Caki2 (cell line): Measurements from ENCODE around the gene CCDC80. TPM values are rescaled to one million over a fixed set of nuclear protein-coding genes. Genes with fewer than 3 reads are reported as not detected.
A peak's percentile ranks its signal among the peaks of the same experiment; 100 is the strongest.

Experiments used
- DNase-seq: peaks from one replicate; pipeline ENCODE4 v3.0.0-alpha.2; 2015; ENCODE audit warnings: low read depth
- in situ Hi-C: cut with HindIII; loops from 2 replicates; pipeline ENCODE4 v1.10.0; 2016; ENCODE audit warnings: low sequenced_read_pairs, low pct_unique_long_range_greater_than_20kb, mixed read lengths
- total RNA-seq: library from RNA; depleted of rRNA; stranded (reverse); fragments of >200 nt; shearing (Covaris generic); gene quantifications from 2 replicates; pipeline ENCODE4 v1.2.3, GENCODE V29; 2014; ENCODE audit warnings: low replicate concordance; rRNA removed

Gene CCDC80, protein sequence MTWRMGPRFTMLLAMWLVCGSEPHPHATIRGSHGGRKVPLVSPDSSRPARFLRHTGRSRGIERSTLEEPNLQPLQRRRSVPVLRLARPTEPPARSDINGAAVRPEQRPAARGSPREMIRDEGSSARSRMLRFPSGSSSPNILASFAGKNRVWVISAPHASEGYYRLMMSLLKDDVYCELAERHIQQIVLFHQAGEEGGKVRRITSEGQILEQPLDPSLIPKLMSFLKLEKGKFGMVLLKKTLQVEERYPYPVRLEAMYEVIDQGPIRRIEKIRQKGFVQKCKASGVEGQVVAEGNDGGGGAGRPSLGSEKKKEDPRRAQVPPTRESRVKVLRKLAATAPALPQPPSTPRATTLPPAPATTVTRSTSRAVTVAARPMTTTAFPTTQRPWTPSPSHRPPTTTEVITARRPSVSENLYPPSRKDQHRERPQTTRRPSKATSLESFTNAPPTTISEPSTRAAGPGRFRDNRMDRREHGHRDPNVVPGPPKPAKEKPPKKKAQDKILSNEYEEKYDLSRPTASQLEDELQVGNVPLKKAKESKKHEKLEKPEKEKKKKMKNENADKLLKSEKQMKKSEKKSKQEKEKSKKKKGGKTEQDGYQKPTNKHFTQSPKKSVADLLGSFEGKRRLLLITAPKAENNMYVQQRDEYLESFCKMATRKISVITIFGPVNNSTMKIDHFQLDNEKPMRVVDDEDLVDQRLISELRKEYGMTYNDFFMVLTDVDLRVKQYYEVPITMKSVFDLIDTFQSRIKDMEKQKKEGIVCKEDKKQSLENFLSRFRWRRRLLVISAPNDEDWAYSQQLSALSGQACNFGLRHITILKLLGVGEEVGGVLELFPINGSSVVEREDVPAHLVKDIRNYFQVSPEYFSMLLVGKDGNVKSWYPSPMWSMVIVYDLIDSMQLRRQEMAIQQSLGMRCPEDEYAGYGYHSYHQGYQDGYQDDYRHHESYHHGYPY
- 0.26 and 1.3 TPM in 2 replicates for total RNA-seq

DNA sequence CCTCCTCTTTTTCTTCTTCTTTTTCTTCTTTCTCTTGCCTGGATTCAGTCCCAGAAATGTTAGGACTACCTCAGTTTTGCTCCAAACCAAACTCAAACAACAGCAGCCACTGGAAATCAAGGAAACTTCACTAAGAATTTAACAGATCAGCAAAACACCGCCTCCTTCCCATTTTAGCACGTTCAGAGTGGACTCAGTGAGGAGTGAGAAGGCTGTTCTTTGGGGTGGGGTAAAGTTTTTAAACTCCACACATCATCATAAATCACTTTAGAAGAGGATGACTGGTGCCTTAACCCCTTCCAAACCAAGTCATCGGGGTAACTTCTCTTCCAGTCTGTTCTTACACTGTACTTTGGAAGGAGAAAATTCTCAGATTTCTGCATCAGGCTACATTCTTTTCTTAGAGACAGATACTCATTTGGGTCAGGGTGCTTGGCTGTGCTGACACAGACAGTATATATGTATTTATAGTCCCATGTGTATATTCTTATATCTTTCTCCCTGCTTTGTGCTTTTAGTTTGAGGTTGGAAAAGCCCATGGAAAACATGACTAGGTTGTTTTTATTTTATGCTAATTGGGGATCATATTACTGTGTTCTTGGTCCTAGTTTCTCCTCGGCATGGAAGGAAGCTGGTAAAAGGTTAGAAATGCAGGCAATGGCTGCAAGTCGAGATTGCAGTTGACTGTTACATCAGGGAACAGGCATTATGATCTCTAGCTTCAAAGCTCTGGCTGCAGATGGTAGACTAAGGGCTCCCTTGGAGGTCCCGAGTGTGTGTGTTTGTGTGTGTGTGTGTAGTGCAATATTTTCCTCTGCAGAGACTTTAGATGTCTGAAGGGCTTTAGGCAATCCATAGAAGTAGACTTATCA, at the start of gene CCDC80:
Gene CCDC80, minus strand, starts transcription at position 214 of the 872 bp plus-strand sequence. CDS start 1,238 bp downstream, outside the sequence.
- DNase-seq: peak; percentile 57
- in situ Hi-C loops: no loop called here

DNA sequence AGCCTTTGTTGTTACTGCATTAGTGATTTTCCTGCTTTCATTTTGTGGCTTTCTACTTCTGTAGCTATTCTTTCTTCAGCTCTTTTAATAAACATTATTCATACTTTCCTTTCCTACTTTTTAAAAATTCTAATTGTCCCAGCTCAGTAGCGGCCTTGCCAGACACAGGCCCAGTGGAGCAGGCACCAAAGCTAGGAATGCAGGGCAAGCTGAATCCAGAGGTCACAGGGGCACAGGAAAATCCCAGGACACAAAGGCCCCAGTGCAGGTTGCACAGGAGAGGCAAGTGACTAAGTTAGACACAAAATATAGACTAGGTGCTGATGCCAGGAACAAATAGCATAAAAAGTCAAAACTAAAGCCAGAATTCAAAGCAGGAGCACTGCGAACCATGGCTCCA, 49.0 kb upstream of the CCDC80 start:
- in situ Hi-C loops: no loop called here
- no peak for DNase-seq

DNA sequence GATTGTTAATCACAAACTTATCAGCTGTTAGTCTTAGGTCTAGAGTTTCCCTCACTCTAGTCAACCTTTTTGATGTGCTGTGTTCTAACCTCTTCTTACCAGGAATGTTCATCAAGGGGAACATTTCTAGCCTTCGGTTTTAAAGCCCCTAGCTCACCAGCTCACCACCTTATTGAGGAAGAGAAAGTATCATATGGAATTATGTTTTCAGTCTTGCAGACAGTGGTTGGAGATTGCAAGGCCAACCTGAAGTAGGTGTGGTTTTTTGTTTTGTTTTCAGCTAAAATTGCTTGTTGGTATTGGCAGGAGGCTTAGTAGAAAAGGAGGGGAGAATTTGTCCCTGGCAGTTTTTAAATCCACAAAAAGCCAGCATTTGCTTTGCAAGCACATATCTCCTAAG, 48.4 kb upstream of the CCDC80 start:
- no peak for DNase-seq
- in situ Hi-C loops: no loop called here

DNA sequence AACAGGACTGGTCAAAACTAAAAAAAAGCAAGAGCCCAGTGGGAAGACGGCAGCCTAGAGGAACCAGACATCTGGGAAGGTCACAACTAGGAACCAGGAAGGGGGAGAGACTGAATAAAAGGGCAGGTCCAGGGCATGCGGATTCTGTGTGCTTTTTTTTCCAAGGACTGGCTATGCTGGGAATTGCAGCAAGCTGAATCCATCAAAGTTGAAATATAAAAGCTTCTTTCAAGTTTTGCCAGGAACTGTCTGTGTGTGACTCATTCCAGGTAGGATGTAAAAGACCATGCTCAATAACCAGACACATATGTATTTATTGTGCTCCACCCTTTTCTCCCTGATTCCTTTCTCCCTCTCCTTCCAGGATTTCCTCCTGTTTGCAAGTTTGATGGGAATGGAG, 47.9 kb upstream of the CCDC80 start:
- no peak for DNase-seq
- in situ Hi-C loops: no loop called here

DNA sequence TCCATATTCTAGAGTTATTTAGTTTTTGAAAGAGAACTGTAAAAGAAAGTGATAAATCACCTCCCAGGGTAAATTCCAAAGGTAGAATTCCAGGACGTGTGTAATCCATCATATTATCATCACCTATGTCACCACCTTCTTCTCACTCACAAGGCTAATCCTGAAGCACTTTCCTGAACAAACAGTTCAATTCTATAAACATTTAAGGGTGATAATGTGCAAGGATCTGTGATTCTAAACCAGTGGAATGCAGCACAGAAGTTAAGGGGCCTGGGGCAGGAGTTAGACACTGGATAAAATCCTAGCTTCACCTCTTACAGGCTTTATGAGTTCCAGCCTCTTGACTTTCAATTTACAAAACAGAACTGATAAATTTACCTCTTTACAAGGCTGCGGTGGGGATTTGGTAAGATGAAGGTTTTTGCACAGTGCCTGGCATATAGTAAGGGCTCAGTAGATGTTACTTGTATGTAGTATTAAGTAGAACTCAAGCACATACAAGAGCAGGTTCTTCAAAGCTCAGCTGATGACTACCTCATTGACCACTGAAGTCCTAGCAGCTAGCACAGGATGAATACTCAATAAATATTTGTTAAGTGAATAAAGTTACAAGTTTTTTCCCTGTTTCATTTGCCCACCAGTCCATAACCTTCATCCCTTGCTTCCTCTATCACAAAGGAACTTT, 47.3 kb upstream of the CCDC80 start:
- no peak for DNase-seq
- in situ Hi-C loops: no loop called here

DNA sequence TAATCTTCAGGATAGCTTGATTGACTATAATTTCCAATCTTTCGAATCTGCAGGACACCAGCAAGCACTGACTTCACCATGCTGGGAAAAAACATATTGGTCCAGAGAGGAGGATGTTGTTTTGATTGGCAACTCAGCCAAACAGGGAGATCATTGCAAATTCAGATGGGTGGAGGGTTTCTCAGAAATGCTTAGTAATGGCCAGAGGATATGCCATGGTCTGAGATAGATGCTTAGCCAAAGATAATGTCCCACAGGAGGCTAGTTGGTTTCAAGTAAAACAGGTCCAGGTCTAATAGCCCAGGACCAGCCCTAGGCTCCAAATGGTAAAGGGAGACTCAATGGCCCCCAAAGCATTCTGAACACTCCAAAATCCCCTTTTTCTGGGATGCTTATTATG, 46.7 kb upstream of the CCDC80 start:
- no peak for DNase-seq
- in situ Hi-C loops: no loop called here

DNA sequence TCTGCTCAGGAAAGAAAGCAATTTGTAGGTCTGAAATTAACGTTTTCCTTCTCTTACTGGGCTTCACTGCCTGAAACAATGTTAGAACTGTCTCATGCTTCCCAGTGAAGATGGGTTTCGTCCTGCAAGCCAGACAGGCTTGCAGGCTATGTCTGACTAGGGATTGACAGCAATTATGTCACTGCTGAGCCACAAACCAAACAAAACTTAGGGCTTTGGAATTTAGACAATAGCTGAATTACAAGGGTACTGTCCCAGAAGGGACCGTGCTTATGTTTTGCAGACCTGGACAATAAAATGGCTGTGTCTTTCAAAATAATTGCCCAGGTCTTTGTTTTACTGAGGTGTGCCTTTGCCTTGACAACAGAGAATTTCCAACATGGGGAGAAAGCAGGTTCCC, 46.3 kb upstream of the CCDC80 start:
- no peak for DNase-seq
- in situ Hi-C loops: no loop called here

DNA sequence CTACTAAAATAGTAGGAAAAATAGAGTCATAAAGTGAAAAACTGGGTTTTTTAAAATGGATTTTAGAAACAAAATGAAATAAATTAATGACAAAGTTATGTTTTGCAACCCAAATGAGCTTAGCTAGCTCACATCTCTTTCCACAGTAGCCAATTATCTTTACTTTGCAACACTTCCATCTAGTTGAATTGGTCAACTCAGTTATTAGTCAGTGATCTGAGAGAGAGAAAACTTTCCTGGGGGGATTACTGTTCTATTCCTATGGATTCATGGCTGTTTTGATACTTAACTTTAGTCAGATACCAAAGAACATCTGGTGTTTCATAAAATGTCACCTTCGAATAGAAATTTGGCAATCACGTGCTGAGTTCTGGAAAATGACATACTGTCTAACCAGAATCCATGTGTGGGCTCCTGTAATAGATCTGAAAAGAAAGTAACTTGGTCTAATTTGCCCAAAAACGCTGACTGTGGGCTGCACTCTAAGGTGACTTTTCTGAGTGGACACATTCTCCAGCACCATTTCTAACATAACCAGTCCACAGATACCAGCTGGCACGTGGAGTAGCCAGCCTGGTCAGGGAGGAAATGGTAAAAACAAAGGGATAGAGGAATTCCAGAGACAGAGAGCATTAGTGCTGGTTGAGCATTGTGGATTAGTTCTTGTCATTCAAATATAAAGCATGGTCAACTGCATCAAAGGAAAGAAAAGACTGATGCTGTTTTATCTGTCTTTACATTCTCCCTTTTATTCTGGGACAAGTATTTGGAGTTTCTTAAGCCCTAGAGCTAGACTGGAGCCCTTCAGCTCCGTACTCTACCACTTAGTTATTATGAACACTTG, 45.2 kb upstream of the CCDC80 start:
- in situ Hi-C loops: no loop called here
- no peak for DNase-seq

DNA sequence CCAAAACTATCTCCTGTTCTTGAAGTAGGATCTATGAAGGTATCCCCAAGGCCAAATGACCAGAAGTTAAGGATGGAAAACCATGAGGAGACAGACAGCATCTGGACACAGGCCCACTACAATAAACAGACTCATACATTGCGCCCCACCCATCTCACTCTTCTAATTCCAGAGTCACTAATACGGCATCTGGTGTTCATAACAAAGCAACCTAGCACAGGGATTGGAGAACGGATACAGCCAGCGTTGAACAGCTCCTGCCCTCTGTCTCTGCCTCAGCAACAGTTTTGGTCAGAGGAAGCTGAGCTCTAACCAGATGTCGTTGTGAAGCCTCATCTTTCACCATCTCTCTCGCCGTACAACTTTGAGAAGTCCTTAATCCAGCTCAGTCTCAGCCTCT, 44.5 kb upstream of the CCDC80 start:
- in situ Hi-C loops: no loop called here
- DNase-seq: no peak

DNA sequence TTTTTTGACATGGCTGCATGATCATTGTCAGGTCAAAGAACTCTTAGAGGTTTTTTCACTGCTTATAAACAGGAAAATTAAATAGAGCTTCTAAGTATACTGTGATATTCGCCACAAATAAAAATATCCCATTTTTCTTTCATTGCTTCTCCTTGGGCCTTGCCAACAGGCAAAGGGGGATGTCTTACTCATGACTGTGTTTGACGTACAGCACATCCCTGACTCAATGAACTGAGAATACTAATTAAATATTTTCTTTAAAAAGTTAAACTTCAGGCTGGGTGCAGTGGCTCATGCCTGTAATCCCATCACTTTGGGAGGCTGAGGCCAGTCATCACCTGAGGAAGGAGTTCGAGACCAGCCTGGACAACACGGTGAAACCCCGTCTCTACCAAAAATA, 41.4 kb upstream of the CCDC80 start:
- in situ Hi-C loops: no loop called here
- DNase-seq: no peak

DNA sequence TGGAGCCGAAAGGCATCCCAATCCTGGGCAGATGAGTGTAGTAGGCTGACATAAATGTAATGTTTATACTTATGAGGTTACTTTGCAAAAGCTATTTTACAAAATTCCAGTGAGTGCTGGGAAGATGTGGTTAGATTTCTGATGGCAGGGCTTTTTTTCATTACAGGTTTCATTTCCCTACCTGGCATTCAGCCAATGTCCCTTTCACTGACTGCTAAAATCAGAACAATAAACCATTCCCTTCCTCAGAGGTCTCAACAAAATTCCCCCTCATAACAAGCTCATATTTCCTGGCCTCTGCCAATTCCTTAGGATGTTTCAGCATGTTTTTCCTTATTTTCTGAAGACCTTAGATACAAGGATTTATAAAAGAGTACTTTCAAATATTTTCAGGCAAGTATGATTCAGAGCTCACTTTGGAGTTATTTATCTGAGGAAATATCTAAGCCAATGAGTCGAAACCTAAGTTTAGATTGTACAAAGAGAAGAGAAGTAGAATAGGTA, 40.9 kb upstream of the CCDC80 start:
- in situ Hi-C loops: no loop called here
- peak; percentile 4 for DNase-seq

DNA sequence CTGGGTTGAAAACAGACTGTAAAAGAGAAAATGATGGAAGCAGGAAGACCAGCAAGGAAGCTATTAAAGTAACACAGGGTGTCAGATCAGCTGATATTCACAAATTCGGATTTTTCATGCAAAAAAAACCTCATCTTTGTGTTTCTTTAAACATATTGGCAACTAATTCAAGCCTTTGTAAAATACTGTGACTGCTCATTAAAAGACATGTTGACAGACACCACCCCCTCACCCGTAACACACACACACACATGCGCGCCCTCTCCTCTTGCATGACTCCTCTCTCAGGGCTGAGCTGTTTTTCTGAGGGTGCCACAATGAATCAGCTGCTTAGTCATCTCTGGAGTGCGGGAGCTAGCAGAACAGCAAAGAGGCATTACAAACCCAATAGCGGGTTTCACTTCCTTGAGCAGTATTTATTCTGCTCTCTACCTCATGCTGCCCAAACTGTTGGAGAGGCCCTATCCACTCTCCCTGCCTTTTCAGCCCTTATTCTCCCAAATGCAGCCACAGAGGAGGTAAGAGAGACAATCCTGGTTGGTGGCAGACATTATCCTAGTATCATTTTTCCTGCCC, 35.8 kb upstream of the CCDC80 start:
- peak; percentile 86 for DNase-seq
- in situ Hi-C loops: no loop called here

DNA sequence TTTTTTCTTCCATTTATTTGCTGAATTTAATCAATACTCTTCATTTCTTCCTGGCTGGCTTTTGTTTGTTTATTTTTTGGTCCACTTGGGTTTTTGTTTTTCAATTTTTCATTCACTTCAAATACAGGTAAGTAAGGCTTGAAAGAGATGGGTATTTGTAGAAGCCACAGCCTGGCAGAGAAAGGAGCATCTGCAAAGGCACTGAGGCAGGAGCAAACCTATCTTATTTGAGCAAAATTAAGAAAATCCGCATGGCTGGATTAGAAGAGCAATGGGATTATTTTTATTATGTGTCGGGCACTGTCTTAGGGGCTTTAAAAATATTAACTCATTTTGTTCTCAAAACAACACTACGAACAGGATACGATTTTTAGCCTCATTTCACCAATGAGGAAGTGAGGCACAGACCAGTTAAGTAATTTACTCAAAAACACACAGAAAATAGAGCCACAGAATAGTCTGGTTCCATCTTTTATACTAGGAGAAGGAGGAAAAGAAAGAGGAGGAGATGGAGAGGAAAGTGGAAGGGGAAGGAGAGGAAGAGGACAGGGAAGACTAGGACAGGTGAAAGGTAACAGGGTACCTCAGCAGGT, 35.1 kb upstream of the CCDC80 start:
- no peak for DNase-seq
- in situ Hi-C loops: no loop called here

DNA sequence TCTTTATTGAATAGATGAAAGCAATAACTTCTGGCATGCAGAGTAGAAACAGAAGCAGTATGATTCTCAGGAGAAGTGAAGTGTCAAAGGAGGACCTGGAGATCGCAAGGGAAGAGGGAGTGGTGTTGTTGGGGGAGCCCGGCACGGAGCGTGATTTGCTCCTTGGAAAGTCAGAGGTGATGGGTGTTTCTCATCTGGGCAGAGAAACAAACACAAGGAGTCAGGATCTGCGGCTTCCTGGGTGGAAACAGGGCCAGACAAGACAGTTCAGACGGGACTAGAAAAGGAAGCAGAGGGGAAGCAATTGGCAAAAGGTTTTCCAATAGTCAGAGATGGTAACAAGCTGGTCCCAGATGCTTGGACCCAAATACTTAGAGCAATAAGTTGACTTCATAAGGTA, 34.4 kb upstream of the CCDC80 start:
- no peak for DNase-seq
- in situ Hi-C loops: no loop called here

DNA sequence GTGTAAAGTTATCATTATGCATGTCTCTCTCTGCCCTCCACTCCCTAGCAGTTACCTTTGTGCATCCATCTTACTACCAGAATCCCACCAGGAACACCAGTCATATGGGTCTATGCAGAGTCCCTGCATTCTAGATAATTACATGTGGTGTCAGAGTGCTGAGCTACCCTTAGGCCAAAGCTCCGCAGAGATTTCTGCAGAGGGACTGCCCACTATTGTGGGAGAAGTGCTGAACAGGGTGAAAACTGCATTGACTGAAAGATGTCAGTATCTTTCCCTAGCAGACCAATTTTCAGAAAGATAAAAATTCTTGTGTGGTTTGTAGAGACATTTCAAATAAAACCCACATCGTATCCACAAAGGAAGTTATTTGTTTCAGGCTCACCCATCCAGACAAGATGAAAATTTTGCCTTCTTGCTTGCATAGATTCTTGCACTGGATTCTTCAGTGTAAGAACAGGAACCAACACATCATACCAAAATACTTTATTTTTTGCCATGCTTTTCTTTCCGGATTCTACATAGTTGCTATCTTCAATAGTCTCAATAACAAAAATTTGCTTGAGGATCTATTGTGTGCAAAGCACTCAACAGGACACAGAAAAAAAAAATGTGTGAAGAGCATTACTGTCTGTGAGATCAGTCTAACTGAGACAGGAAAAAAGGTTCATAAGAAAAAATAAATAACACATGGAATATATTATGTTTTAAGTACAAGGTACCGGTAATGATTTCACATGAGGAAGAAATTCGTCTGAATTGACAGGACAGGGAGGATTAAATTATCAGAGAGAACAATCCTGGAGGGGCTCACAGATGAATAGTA, 32.0 kb upstream of the CCDC80 start:
- no peak for DNase-seq
- in situ Hi-C loops: no loop called here
